Amniotic stem cell (primary cell): Measurements from ENCODE around the gene GPR22.

ENCODE experiments used
- DNase-seq: peaks from one replicate; lab custom pipeline; 2025; lab: John Stamatoyannopoulos, UW

The GPR22 gene

GRCh38 chr7:107479303-107479702 is 9.4 kb downstream of the GPR22 start:
- DNase-seq, result no peak

GRCh38 chr7:107480932-107481331 is 11.1 kb downstream of the GPR22 start:
- DNase-seq, result no peak

GRCh38 chr7:107482571-107482970 is 12.7 kb downstream of the GPR22 start:
- DNase-seq, result no peak

- no peak for DNase-seq
Measured at GRCh38 chr7:107486041-107486440, 16.2 kb downstream of the GPR22 start.

- no peak for DNase-seq
Measured at GRCh38 chr7:107492875-107493274, 23.0 kb downstream of the GPR22 start.

- no peak for DNase-seq
Measured at GRCh38 chr7:107494315-107494751, 24.5 kb downstream of the GPR22 start.

GRCh38 chr7:107494884-107495283 is 25.0 kb downstream of the GPR22 start:
- DNase-seq, result no peak

GRCh38 chr7:107495516-107495915 is 25.7 kb downstream of the GPR22 start:
- DNase-seq, result no peak

- DNase-seq, result no peak
Measured at GRCh38 chr7:107499731-107500130, 29.9 kb downstream of the GPR22 start.

GRCh38 chr7:107501593-107501992 is 31.7 kb downstream of the GPR22 start:
- no peak for DNase-seq

- DNase-seq, result no peak
Measured at GRCh38 chr7:107502154-107502553, 32.3 kb downstream of the GPR22 start.

GRCh38 chr7:107502797-107503196 is 32.9 kb downstream of the GPR22 start:
- no peak for DNase-seq

- DNase-seq, result no peak
Measured at GRCh38 chr7:107503687-107504086, 33.8 kb downstream of the GPR22 start.

GRCh38 chr7:107505362-107505761 is 35.5 kb downstream of the GPR22 start:
- DNase-seq, result no peak

GRCh38 chr7:107505997-107506673 is 36.3 kb downstream of the GPR22 start:
- no peak for DNase-seq

GRCh38 chr7:107506674-107507339 is 37.0 kb downstream of the GPR22 start:
- DNase-seq, result no peak
